ENCODE data around the gene PRDM11.

PRDM11 gene

DNA sequence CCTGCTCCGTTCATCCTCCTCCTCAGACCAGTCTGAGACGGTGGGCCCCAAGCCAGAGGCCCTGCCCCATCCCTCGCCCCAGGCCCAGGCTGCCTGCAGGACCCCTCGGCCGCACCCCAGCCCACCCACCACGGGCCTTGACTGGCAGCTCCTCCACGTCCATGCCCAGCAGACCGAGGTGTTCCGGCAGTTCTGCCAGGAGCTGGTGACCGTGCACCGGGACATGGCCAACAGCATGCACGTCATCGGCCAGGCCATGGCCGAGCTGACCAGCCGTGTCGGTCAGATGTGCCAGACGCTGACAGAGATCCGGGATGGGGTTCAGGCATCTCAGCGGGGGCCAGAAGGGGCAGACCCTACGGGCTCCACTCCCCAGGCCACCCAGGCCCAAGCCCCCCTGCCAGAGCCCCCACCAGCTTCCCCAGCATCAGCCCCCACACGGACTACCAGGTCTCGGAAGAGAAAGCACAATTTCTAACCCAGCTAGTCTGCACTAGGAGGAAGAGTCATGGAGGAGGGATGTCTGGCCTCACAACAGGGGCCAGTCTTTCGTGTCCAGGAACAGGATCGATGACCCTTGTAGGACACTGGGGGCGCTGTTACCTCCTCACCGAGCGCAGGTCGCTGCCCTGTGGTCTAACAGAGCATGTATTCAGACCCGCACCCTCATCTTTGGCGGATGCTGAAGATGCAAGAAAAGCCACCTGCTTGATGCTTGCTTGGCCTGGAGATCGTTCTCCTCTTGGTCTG is 66.3 kb downstream of the PRDM11 start:
- DNase-seq: no peak

DNA sequence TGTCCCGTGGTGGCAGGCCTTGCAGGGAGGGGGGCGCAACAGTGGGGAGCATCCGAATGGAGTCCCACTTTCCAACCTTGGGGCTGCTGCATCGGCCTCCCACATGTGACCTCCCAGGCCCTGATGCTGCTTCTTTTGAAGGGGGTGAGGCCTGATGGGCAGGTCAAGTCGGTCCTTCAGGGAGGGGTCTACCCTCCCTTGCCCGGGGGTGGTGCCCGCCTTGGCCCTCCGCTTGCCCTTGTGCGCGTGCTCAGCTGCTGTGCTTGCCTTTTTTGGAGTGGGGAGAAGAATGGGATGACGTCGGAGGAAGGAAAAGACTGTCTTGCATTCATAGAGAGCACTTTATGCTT is 66.9 kb downstream of the PRDM11 start:
- DNase-seq: no peak

DNA sequence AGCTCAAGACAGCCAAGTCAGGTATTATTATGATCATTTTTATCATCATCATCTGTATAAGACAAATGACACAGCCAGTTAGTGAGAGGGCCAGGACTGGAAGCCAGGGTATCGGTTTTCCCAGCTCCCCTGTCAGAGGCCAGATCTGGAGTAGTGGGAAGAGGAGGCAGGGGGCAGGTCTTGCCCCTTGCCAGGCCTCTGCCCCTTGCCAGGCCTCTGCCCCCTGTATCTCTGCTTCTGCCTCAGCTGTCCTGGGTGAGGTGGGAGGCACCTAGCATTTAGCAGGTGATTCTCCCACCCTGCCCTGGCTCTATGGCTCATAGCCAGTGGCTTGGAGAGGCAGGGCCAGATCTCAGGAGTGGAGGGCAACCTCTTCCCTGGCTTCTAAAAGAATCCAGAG is 67.3 kb downstream of the PRDM11 start:
- no peak for DNase-seq

DNA sequence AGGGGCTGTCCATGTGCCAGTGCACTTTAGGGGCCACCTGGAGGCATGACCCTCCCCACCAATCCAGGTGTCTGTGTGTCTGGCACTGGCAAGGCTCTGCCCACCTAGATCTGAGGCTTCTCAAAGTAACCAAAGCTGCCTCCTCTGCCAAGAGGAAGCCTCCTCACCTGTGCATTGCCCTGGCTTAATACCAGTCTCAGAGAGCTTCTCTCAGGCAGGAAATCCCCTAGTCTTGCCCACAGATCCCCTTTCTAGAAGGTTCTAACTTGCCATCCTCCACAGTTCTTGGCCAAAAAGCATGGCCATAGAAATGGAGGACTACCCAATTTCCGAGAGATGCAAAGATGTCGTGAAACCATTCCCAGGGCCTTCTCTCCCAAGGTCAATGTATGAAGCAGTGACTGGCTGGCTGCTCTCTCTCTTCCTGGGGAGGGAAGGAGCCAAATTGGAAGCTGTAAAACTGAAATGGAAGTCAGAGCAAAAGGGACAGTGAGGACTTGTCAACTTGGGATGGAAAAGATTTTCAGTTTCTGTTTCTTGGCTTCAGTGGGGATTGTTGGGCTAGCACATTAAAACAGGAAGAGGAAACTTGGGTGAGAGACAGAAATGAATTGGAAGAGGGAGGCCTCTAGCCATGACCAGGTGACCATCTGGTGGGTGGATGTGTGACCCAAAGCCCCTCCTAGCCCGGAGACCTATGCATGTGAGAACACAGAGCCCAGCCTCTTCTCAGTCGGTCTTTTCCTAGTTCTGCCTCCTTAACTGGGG is 68.8 kb downstream of the PRDM11 start:
- DNase-seq: no peak

DNA sequence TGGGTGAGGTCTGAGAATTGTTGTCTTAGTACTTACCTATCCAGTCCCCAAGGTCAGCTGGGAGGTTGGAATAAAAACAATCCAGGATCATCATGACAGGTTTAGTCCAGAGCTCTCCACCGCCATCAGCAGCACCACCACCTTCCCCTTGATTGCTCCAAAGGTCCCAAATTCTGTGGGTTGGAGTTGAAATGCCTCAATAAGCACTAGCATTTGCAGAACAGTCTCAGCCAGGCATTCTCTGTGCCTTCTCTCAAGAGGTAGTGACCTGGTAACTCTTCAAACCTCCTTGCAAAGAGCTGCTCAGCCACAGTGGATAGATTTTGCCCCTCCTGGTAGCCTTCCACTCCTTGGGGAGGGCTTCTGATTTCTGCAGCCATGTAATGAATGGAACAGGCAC is 69.6 kb downstream of the PRDM11 start:
- DNase-seq: no peak

DNA sequence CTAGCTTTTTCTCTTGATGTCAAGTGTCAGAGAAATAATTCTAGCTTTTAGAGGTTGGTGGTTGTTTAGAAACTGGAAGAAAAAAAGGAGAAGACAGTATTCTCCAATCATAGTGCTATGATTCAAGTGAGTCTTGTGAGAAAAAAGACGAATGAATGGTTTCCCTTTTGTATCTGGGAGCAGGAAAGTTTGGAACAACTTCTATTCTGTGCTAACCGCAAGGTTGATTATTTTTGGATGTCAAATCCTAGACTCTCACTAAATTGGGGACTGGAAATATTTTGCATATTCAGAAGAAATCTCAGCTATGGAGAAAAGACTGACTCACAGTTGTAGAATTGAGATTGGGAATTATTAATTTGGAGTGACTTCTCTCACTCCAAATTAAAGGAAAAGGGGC is 70.5 kb downstream of the PRDM11 start:
- DNase-seq: no peak

DNA sequence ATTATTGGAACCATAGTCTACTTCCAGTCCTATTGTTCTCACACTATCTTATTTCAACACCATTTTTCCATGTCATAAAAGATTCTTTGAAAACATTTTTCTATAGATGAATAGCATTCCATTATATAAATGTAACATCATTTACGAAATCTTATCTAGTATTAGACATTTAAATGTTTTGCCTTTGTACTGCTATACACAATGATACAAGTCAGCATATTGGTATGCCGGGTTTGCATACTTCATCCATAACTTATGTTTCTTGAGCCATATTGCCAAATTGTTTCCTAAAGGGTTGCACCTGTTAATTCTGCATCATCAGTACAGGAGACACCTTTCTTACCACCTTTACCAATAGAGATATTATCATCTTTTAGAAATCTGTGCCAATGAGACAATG is 71.6 kb downstream of the PRDM11 start:
- DNase-seq: no peak

DNA sequence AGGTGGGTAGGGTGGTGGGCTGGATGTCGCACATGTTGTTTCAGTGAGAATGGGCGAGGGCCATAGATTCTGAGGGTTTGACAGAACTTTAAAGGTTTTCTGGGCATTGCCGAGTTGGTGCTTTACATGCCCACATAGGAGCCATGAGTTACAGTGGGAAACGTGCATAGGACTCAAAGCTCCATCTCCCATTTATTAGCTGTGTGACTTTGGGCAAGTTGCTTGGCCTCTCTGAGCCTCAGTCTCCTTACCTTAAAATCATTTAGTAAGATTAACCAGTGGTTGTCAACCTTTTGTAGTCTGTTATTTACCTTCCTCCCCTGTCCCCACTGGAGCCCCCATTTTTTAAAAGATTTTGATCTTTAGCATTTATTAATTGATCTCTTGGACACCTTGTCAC is 72.3 kb downstream of the PRDM11 start:
- DNase-seq: no peak

DNA sequence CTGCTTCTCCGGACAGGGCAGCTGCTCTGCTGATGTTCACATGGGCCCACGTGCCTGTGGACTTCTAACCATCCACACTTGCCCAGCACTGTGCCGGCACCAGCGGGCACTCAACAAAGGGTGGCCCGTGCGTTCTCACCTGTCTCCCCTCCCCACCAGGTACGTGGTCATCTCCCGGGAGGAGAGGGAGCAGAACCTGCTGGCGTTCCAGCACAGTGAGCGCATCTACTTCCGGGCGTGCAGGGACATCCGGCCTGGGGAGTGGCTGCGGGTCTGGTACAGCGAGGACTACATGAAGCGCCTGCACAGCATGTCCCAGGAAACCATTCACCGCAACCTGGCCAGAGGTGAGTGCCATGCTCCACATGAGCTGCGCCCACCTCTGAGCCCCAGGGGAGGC is 73.0 kb downstream of the PRDM11 start:
- DNase-seq: no peak

DNA sequence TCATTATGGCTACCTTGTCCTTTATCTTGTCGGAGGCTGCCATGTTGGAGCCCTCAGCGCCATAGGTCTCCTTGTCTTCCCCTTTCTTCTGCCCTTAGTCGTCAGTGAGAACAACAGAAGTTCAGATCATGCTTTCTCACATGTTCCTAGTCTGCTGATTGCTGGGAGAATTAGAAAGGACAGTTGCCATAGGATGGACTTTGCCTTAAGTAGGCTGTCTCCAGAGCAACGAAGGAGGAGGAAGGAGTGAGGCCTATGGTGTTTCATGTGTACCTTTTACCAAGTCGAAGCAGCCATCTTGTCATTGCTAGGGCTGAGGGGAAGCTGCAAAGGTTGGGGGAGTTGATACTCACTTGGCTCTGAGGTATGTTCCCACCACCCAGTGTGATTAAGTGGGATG is 77.1 kb downstream of the PRDM11 start:
- DNase-seq: no peak

DNA sequence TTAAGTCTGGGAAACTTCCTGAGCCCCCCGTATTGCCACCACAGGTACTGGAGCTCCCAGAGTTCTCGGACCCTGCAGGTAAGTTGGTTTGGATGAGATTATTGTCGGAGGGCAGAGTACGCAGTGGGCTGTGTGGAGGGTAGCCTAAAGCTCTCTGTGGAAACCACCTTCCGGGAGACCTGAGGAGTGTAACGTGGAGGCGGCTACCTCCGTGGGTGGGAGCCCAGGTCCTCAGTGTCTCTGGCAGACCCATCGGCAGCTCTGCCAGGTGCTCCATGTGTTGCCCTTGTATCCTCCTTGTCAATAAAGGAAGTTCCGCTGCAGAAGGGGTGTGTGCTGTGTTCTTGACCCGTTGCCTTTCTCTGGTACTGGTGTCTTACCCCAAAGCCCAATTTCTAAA is 78.3 kb downstream of the PRDM11 start:
- DNase-seq: no peak

DNA sequence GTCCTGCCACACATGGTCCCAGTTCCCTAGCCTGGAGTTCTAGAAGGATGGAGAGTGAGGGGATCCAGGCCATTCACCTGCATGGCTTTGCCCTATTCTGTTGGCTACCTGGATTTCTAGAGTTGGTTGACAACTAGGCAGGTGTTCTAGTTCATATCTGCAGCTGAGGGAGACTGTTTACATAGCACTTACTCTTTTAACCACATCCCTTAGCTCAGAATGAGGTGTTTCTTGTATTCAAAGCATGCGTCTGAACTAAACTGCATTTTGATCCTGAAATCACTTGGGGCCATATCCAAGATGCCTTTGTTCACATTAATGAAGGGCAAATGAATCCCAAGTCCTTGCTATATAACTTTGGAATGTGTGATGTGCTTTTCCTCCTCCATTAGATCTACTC is 78.8 kb downstream of the PRDM11 start:
- no peak for DNase-seq

DNA sequence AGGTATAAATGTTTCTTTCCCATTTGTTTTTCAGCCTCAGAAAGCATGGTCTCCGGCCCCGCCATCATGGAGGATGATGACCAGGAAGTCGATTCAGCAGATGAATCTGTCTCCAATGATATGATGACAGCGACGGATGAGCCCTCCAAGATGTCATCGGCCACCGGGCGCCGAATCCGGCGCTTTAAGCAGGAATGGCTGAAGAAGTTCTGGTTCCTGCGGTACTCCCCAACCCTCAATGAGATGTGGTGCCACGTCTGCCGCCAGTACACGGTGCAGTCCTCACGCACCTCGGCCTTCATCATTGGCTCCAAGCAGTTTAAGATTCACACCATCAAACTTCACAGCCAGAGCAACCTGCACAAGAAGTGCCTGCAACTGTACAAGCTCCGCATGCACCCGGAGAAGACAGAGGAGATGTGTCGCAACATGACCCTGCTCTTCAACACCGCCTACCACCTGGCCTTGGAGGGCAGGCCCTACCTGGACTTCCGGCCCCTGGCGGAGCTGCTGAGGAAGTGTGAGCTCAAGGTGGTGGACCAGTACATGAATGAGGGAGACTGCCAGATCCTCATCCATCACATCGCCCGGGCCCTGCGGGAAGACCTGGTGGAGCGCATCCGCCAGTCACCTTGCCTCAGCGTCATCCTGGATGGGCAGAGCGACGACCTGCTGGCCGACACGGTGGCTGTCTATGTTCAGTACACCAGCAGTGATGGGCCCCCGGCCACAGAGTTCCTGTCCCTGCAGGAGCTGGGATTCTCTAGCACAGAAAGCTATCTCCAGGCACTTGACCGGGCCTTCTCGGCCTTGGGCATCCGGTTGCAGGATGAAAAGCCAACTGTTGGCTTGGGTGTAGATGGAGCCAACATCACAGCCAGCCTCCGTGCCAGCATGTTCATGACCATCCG is 79.8 kb downstream of the PRDM11 start:
- DNase-seq: no peak

DNA sequence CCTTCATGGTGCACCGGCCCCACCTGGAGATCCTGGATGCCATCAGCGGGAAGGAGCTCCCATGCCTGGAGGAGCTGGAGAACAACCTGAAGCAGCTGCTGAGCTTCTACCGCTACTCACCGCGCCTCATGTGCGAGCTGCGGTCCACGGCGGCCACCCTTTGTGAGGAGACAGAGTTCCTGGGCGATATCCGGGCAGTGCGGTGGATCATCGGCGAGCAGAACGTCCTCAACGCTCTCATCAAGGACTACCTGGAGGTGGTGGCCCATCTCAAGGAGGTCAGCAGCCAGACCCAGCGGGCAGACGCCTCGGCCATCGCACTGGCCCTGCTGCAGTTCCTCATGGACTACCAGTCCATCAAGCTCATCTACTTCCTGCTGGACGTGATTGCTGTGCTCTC is 80.5 kb downstream of the PRDM11 start:
- no peak for DNase-seq

DNA sequence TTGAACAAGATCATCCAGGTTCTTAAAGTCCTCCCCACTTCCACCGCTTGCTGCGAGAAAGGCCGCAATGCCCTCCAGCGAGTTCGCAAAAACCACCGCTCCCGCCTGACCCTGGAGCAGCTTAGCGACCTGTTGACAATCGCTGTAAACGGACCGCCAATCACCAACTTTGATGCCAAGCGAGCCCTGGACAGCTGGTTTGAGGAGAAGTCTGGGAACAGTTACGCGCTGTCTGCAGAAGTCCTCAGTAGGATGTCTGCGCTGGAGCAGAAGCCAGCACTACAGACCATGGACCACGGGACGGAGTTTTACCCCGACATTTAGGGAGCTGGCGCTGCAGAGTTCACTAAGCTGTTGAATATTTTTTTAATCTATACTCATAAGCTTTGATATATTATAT is 81.4 kb downstream of the PRDM11 start:
- DNase-seq: no peak

DNA sequence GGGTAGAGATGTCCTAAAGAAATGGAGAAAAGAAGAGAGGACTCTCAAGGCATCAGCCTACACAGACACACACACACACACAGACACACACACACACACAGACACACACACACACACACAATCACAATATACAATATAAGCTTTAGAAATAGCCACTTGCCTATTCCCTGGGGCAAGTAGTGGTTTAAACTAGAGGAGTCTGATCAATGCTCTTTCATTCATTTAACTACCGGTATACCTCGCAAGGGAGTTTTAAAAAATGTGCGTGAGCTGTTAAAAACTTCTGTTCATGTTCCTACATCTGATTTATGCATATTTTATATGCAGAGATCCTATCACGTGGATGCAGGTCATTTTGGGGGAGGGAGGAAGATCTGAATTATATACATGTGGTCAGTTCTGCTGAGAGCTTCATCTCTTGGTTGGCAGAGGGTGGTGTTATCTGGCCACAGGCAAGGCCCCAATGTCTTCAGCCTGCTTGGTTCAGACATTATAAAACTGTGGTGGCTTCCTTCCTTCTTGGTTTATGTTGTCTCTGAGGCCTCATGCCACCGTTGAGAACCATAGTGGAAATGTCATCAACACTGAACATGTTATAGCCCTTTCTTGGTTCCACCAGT is 83.1 kb downstream of the PRDM11 start:
- no peak for DNase-seq

DNA sequence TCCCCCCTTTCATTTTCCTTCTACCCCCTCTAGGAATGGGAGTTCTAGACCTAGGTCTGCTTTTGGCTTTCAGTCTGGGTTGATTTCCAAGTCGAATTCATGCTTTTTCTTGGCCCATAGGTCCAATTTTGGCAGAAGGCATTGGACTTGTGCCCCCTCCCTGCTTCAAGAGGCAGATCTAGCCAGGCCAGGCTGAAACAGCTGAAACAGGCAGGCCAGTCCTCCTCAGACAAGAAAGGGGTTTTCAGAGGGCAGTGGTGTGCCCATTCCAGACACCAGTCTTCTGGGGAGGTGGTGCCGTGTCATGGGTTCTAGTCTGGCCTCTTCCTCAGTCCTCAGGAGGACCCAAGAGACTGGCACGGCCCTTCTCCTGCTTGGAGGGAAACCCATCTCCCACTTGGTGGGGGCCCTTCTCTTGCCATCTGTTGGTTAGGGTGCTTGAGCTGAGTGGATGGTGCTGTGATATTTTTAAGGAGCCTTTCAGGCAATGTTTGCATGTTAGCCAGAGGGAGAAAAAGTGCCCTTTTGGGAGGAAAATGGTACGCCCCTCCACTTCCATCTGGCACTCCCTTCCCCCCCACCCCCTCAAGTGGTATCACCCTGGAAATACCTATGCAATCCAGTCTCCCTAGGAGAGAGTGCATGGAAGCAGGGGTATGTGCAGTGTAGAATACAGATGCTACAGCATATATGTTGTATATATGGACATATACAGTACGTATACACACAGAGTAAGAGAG is 86.1 kb downstream of the PRDM11 start:
- no peak for DNase-seq

DNA sequence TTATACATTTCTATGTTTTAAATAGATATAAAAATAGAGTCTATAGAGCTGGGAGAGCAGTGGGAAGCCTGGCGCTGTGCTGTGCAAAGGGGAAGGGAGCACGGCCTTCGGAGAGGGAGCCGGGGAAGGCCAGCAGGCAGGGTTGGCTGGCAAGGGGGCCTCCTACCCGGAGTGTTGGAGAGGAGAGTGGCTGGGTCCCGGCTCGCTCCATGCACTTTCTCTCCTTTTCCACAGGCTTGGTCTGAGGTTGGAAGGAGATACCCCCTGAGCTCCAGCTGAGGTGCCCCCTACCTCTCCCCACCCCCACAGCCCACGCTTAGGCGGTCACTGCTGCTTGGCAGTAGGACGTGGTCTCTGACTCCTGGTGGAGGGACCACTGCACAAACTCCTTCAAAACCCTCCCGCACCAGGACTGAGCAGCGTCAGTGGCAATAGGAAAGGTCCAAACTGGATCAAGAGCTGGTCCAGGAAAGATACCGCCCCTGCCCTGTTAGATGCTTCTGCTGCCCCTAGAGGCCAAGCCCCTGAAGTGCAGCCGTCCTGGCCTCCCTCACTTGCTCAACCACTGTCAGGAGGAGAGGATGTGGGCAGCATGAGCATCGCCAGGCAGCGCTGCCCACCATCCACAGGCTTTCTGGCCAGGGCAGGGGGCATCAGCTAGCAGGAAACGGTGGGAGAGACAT is 86.8 kb downstream of the PRDM11 start:
- peak; percentile 65 to 68 for DNase-seq

DNA sequence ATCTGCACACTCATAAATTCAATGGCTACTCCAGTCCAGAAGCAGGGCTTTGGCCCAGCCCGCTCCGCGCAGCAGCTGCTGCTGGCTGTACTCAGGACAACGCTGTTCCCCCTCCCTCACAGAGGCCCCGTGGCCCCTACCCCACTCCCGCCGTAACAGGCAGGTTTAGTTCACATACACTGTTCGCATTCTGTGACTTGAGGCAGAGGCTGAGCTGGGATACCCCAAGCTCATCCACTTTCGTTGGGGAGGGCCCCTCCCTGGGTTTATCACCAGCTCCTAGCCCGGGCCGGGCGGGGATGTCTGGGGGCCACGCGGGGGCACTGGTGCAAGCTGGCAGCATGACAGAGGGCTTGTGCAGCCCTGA is 87.3 kb downstream of the PRDM11 start:
- no peak for DNase-seq

DNA sequence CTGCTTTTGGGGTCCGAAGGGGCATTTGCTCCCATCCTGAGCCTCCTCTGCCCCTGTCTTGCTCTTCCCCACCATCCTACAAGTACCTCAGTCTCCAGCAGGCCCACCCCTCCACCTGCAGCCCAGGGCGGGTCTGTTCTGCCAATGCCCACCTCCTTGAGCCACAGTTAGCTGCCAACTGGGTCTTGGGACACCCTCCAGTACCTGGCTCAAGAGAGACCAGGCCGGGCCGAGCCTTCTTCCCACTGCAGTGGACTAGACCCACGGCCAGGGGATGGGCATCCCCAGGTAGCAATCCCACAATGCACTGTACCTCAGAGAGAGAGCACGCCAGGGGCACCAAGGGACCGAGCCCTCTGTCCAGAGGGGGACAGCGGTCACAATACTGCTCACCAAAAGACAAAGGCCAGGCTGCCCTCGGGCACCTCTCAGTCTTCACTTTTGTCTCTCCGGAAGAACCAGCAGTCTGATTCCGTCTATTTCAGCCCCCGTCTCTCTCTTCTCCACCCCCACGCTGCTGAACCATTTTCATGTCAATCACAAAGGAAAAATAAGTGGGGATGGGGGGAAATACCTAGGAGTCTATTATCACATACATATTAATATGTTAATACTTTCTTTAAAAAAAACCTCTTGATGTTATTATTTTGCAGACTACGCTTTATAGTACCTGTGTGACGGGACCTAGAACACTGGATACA is 88.0 kb downstream of the PRDM11 start:
- no peak for DNase-seq

DNA sequence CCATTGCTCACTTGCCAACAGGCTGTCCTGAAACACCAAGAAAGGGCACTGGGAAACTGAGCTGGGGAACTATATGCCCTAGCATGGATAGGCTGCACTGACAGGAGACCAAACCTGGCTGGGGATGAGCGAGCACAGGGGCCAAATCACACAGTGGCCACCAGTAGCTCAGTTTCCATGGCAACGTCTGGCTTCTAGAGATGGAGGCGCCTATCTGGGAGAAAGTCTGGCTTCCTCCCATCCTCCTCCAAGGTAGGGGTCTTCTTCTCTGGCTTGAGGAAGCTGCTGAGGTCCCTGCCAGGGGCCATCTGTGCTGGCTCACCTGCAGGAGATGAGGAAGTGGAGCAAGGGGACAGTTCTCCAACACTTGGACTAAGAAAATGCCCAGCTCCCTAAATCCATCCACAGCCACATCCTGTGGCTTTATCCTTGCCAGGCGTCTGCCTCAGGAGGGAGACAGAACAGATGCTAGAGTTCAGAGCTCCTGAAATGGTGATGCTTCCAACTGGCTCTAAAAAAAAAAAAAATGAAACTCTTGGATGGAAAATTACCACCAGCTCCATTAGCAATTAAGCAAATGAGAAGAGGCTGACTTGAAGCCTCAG is 91.4 kb downstream of the PRDM11 start:
- DNase-seq: no peak
